ENCODE results near the gene F8A2.
"Not testable (repeated sequence)": the region's sequence is repeated elsewhere in the genome, so short reads cannot be mapped to it uniquely, and the experiment has no call there.

The F8A2 gene

GRCh38 chrX:155345689-155346088 lies 36.2 kb upstream of the F8A2 start:
- not testable (repeated sequence) for H3K23ac ChIP-seq (ENCODE audit: low read depth, low read length, poor library complexity); H4K91ac ChIP-seq (ENCODE audit: low read depth, low read length, poor library complexity); H3K18ac ChIP-seq (ENCODE audit: low read length); H2AFZ ChIP-seq (ENCODE audit: low read length); H2BK5ac ChIP-seq (ENCODE audit: low read length); H3K36me3 ChIP-seq (replicated peaks in 1 of 2; ENCODE audit: control insufficient read depth in 2 of 2, insufficient read depth in 2 of 2, low read length in 2 of 2); H2BK15ac ChIP-seq (ENCODE audit: low read length); H3K27me3 ChIP-seq (ENCODE audit: control insufficient read depth in 3 of 3, insufficient read depth in 3 of 3, low read depth in 1 of 3, low read length in 3 of 3); H3K27ac ChIP-seq (replicated peaks; ENCODE audit: low read length); H3K4me2 ChIP-seq (ENCODE audit: insufficient read depth, low read length, poor library complexity, severe bottlenecking); H2BK120ac ChIP-seq (ENCODE audit: low read depth, low read length); H3K9ac ChIP-seq (ENCODE audit: low read depth, low read length, poor library complexity); H2AK5ac ChIP-seq (ENCODE audit: low read depth, low read length); H3K4ac ChIP-seq (ENCODE audit: low read length); H3K4me1 ChIP-seq (ENCODE audit: control insufficient read depth in 2 of 2, insufficient read depth in 1 of 2, low read depth in 1 of 2, low read length in 2 of 2); H3K9me3 ChIP-seq (replicated peaks in 1 of 2; ENCODE audit: control insufficient read depth in 2 of 2, insufficient read depth in 1 of 2, low read depth in 1 of 2, low read length in 2 of 2); H3K79me1 ChIP-seq (ENCODE audit: low read depth, low read length); H3K14ac ChIP-seq (ENCODE audit: low read length); H4K8ac ChIP-seq (ENCODE audit: low read depth, low read length); H2BK12ac ChIP-seq (ENCODE audit: low read length); H3K4me3 ChIP-seq (ENCODE audit: low read length in 2 of 2); DNase-seq (ENCODE audit: low spot score)
- no CpG with 5 or more reads among the region's 1 CpG for WGBS, 2 donors (ENCODE audit: extremely low coverage in 2 of 2, insufficient read length in 2 of 2, insufficient replicate concordance in 1 of 2)

DNA sequence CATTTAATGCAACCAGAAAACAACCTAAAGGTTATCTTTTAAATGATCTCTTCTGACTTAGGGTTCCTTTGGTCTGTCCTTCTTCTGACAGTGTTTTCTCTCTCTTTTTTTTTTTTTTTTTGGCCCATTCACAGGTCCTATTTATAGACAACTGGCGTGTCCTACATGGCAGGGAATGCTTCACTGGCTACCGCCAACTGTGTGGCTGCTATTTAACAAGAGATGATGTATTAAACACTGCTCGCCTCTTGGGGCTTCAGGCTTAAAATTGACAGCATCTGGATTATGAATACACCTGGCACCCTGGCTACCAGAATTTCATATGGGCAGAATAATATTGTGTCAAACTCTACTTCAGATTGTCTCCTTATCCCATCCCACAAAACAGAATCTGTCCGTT lies 32.4 kb upstream of the F8A2 start:
- not testable (repeated sequence) for H2AFZ ChIP-seq (ENCODE audit: low read length); H4K91ac ChIP-seq (ENCODE audit: low read depth, low read length, poor library complexity); H3K27ac ChIP-seq (replicated peaks; ENCODE audit: low read length); H3K79me1 ChIP-seq (ENCODE audit: low read depth, low read length); H3K9ac ChIP-seq (ENCODE audit: low read depth, low read length, poor library complexity); H3K4me1 ChIP-seq (ENCODE audit: control insufficient read depth in 2 of 2, insufficient read depth in 1 of 2, low read depth in 1 of 2, low read length in 2 of 2); H3K4ac ChIP-seq (ENCODE audit: low read length); H3K18ac ChIP-seq (ENCODE audit: low read length); H2BK15ac ChIP-seq (ENCODE audit: low read length); H2BK120ac ChIP-seq (ENCODE audit: low read depth, low read length); DNase-seq (ENCODE audit: low spot score); H3K4me3 ChIP-seq (ENCODE audit: low read length in 2 of 2); H2AK5ac ChIP-seq (ENCODE audit: low read depth, low read length); H3K9me3 ChIP-seq (replicated peaks in 1 of 2; ENCODE audit: control insufficient read depth in 2 of 2, insufficient read depth in 1 of 2, low read depth in 1 of 2, low read length in 2 of 2); H3K23ac ChIP-seq (ENCODE audit: low read depth, low read length, poor library complexity); H3K14ac ChIP-seq (ENCODE audit: low read length); H3K4me2 ChIP-seq (ENCODE audit: insufficient read depth, low read length, poor library complexity, severe bottlenecking); H2BK5ac ChIP-seq (ENCODE audit: low read length); H3K27me3 ChIP-seq (ENCODE audit: control insufficient read depth in 3 of 3, insufficient read depth in 3 of 3, low read depth in 1 of 3, low read length in 3 of 3); H4K8ac ChIP-seq (ENCODE audit: low read depth, low read length); H3K36me3 ChIP-seq (replicated peaks in 1 of 2; ENCODE audit: control insufficient read depth in 2 of 2, insufficient read depth in 2 of 2, low read length in 2 of 2); H2BK12ac ChIP-seq (ENCODE audit: low read length)
- WGBS, 2 donors (ENCODE audit: extremely low coverage in 2 of 2, insufficient read length in 2 of 2, insufficient replicate concordance in 1 of 2), result no CpG with 5 or more reads among the region's 4 CpGs

DNA sequence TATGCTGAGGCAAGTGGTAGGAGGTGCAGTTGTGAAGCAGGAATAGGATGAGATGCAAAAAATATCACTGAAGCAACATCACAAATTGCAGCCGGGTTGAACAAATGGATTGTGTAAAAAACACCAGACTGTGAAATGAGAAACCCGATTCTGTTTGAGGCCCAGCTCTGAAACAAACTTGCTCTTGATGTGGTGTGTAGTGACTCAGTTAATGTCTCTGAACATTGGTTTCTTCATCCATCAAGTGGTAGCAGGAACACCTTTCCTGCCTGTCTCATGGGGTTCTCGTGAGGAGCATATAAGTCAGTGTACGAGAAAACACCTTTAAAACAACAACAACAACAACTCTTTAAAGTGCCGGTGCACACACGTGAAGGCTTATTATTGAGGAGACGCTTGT lies 18.2 kb upstream of the F8A2 start:
- H4K8ac ChIP-seq (ENCODE audit: low read depth, low read length); H3K9me3 ChIP-seq (replicated peaks in 1 of 2; ENCODE audit: control insufficient read depth in 2 of 2, insufficient read depth in 1 of 2, low read depth in 1 of 2, low read length in 2 of 2); H4K91ac ChIP-seq (ENCODE audit: low read depth, low read length, poor library complexity); H3K14ac ChIP-seq (ENCODE audit: low read length); H3K79me1 ChIP-seq (ENCODE audit: low read depth, low read length); DNase-seq (ENCODE audit: low spot score); H3K4me1 ChIP-seq (ENCODE audit: control insufficient read depth in 2 of 2, insufficient read depth in 1 of 2, low read depth in 1 of 2, low read length in 2 of 2); H3K4ac ChIP-seq (ENCODE audit: low read length); H2BK5ac ChIP-seq (ENCODE audit: low read length); H3K9ac ChIP-seq (ENCODE audit: low read depth, low read length, poor library complexity); H3K36me3 ChIP-seq (replicated peaks in 1 of 2; ENCODE audit: control insufficient read depth in 2 of 2, insufficient read depth in 2 of 2, low read length in 2 of 2); H2BK12ac ChIP-seq (ENCODE audit: low read length); H3K23ac ChIP-seq (ENCODE audit: low read depth, low read length, poor library complexity); H3K4me3 ChIP-seq (ENCODE audit: low read length in 2 of 2); H3K27ac ChIP-seq (replicated peaks; ENCODE audit: low read length); H2AK5ac ChIP-seq (ENCODE audit: low read depth, low read length); H3K27me3 ChIP-seq (ENCODE audit: control insufficient read depth in 3 of 3, insufficient read depth in 3 of 3, low read depth in 1 of 3, low read length in 3 of 3); H3K18ac ChIP-seq (ENCODE audit: low read length); H2AFZ ChIP-seq (ENCODE audit: low read length); H3K4me2 ChIP-seq (ENCODE audit: insufficient read depth, low read length, poor library complexity, severe bottlenecking); H2BK120ac ChIP-seq (ENCODE audit: low read depth, low read length); H2BK15ac ChIP-seq (ENCODE audit: low read length): not testable (repeated sequence)
- no CpG with 5 or more reads among the region's 7 CpGs for WGBS, 2 donors (ENCODE audit: extremely low coverage in 2 of 2, insufficient read length in 2 of 2, insufficient replicate concordance in 1 of 2)

DNA sequence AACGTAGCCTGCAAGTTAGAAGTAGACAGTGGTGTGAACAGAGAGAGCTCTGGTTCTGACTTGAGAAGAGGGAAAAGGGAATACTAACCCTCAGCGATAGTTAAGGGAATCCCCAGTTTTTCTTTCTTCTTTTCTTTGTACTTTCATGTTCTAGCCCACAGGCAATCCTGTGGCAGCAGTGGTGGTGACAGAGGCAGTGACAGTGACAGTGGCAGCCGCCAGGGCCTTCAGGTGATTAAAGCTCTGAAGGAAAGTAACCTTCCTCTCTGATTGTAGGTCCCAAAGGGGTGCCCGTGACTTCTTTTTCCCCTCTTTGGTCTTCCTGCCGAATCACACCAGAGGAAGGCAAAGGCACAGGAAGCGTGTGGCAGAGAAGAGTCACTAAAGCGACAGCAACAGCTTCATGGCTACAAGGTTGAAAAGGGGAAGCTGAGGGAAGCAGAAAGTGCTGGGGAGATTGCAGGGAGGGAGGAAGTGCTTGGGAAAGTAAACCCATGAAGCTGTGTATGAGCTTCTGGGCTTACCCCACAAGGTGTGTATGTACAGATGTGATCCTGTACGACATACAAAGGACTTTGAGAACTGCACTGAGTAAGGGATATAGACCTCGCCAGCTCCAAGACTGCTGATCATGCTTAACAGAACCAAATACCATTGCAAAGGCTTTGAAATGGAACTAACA lies 8.0 kb upstream of the F8A2 start:
- not testable (repeated sequence) for H3K27ac ChIP-seq (replicated peaks; ENCODE audit: low read length); H2BK15ac ChIP-seq (ENCODE audit: low read length); H3K9me3 ChIP-seq (replicated peaks in 1 of 2; ENCODE audit: control insufficient read depth in 2 of 2, insufficient read depth in 1 of 2, low read depth in 1 of 2, low read length in 2 of 2); H3K23ac ChIP-seq (ENCODE audit: low read depth, low read length, poor library complexity); H3K14ac ChIP-seq (ENCODE audit: low read length); H2AK5ac ChIP-seq (ENCODE audit: low read depth, low read length); H3K27me3 ChIP-seq (ENCODE audit: control insufficient read depth in 3 of 3, insufficient read depth in 3 of 3, low read depth in 1 of 3, low read length in 3 of 3); H2BK5ac ChIP-seq (ENCODE audit: low read length); H3K18ac ChIP-seq (ENCODE audit: low read length); H3K4ac ChIP-seq (ENCODE audit: low read length); H2BK12ac ChIP-seq (ENCODE audit: low read length); H3K4me1 ChIP-seq (ENCODE audit: control insufficient read depth in 2 of 2, insufficient read depth in 1 of 2, low read depth in 1 of 2, low read length in 2 of 2); H4K91ac ChIP-seq (ENCODE audit: low read depth, low read length, poor library complexity); H3K79me1 ChIP-seq (ENCODE audit: low read depth, low read length); H3K4me2 ChIP-seq (ENCODE audit: insufficient read depth, low read length, poor library complexity, severe bottlenecking); H3K9ac ChIP-seq (ENCODE audit: low read depth, low read length, poor library complexity); H3K4me3 ChIP-seq (ENCODE audit: low read length in 2 of 2); H2AFZ ChIP-seq (ENCODE audit: low read length); H3K36me3 ChIP-seq (replicated peaks in 1 of 2; ENCODE audit: control insufficient read depth in 2 of 2, insufficient read depth in 2 of 2, low read length in 2 of 2); H2BK120ac ChIP-seq (ENCODE audit: low read depth, low read length); DNase-seq (ENCODE audit: low spot score); H4K8ac ChIP-seq (ENCODE audit: low read depth, low read length)
- no CpG with 5 or more reads among the region's 9 CpGs for WGBS, 2 donors (ENCODE audit: extremely low coverage in 2 of 2, insufficient read length in 2 of 2, insufficient replicate concordance in 1 of 2)
